Left ventricle myocardium inferior (tissue), 1 donor: ENCODE measurements around the gene THEMIS. TPM values are rescaled to one million over a fixed set of nuclear protein-coding genes. Genes with fewer than 3 reads are reported as not detected.

Experiments used
- DNase-seq: peaks from one replicate; pipeline ENCODE4 v3.0.0-alpha.2; 2020
- H3K27ac ChIP-seq: fragments of 200-600 bp; replicated peaks from 2 replicates; pipeline ENCODE4 v1.8.0; 2021
- H3K27me3 ChIP-seq: fragments of 200-600 bp; 2 replicates; pipeline ENCODE4 v1.8.0; 2021; ENCODE audit warnings: low read depth
- H3K36me3 ChIP-seq: fragments of 200-600 bp; 2 replicates; pipeline ENCODE4 v1.8.0; 2021
- H3K4me1 ChIP-seq: fragments of 200-600 bp; 2 replicates; pipeline ENCODE4 v1.8.0; 2021
- H3K4me3 ChIP-seq: fragments of 200-600 bp; 2 replicates; pipeline ENCODE4 v1.8.0; 2021; ENCODE audit warnings: mild to moderate bottlenecking, moderate library complexity
- H3K9me3 ChIP-seq: fragments of 200-600 bp; replicated peaks from 2 replicates; pipeline ENCODE4 v1.8.0; 2021
- CTCF ChIP-seq: fragments of 200-600 bp; IDR thresholded peaks from 2 replicates; pipeline ENCODE4 v1.8.0; 2021; ENCODE audit warnings: antibody characterized with exemption, mild to moderate bottlenecking, borderline replicate concordance
- intact Hi-C: fragments of 100-400 bp; cut with micrococcal nuclease; formaldehyde crosslinking; loops from one replicate; pipeline ENCODE4 v1.11.0; 2022
- long read RNA-seq: library from polyadenylated mRNA; unstranded; transcript quantifications from one replicate; pipeline ENCODE4 v2.0.0, GENCODE V29; 2021
- total RNA-seq: library from RNA; stranded (reverse); fragmentation: NEBNext Ultra II Directional; extraction: Animal tissue kit (Norgen Biotek cat#: 25700); gene quantifications from one replicate; pipeline ENCODE4 v1.2.1, GENCODE V29; 2021
- donor health status: DM: no; HTN: yes; CAD: no; lungs with severe emphysema.

The THEMIS gene, protein sequence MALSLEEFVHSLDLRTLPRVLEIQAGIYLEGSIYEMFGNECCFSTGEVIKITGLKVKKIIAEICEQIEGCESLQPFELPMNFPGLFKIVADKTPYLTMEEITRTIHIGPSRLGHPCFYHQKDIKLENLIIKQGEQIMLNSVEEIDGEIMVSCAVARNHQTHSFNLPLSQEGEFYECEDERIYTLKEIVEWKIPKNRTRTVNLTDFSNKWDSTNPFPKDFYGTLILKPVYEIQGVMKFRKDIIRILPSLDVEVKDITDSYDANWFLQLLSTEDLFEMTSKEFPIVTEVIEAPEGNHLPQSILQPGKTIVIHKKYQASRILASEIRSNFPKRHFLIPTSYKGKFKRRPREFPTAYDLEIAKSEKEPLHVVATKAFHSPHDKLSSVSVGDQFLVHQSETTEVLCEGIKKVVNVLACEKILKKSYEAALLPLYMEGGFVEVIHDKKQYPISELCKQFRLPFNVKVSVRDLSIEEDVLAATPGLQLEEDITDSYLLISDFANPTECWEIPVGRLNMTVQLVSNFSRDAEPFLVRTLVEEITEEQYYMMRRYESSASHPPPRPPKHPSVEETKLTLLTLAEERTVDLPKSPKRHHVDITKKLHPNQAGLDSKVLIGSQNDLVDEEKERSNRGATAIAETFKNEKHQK
- 0.22 TPM for total RNA-seq
- long read RNA-seq, result 0 reads

GRCh38 chr6:127900935-127901334 lies at the start of gene THEMIS:
THEMIS (minus strand) TSS chr6:127901058; CDS start chr6:127900932, 126 bp downstream.
- peaks cover 14% of the 10 kb centered on the region for H3K9me3 ChIP-seq
- no peaks in the 10 kb centered on the region for H3K36me3 ChIP-seq
- no peak for DNase-seq
- intact Hi-C loops, result no loop called here
- no peak for TF ChIP-seq CTCF
- no peaks in the 10 kb centered on the region for H3K27me3 ChIP-seq
- no peaks in the 10 kb centered on the region for H3K4me1 ChIP-seq
- no peak within 1 kb of the TSS for H3K4me3 ChIP-seq
- H3K27ac ChIP-seq, result no peak within 1 kb of the TSS

DNA sequence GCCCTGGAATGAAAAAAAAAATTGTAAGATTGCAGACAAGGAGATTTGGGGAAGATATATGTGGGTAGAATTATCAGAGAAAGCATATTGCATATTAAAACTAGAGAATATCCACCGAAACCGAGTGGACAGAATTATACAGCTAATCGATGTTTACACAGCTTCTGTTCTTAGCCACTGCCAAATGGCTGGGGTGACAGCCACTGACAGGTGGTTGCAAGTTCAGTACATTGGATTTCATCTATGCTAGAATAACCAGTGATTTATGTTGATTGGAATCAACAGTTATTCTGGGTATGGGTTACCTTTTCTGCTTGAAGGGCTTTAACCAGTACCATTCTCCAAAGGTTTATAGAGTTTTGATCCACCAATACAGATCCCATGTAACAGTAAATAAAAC lies 48.4 kb upstream of the THEMIS start:
- Histone ChIP-seq H3K4me1 (no peaks in the 10 kb centered on the region), H3K4me3 (no peak overlapping the region), H3K9me3 (peaks cover 12% of the 10 kb centered on the region), H3K27ac (no peak overlapping the region), H3K36me3 (no peaks in the 10 kb centered on the region), H3K27me3 (no peaks in the 10 kb centered on the region)
- no peak for DNase-seq
- intact Hi-C loops, result no loop called here
- TF ChIP-seq CTCF, result no peak

- intact Hi-C loops, result no loop called here
- no peak overlapping the region for H3K4me3 ChIP-seq
- no peak for TF ChIP-seq CTCF
Observed at GRCh38 chr6:127946388-127946787, 45.5 kb upstream of the THEMIS start.

GRCh38 chr6:127945434-127946097 lies 44.7 kb upstream of the THEMIS start:
- Histone ChIP-seq H3K9me3 (peaks cover 12% of the 10 kb centered on the region), H3K27me3 (no peaks in the 10 kb centered on the region), H3K4me1 (no peaks in the 10 kb centered on the region), H3K4me3 (no peak overlapping the region), H3K36me3 (no peaks in the 10 kb centered on the region), H3K27ac (no peak overlapping the region)
- TF ChIP-seq CTCF, result no peak
- intact Hi-C loops, result no loop called here
- no peak for DNase-seq

More at GRCh38 chr6:127946388-127946787, 45.5 kb upstream of the THEMIS start:
- DNase-seq, result no peak
- H3K4me1 ChIP-seq, result no peaks in the 10 kb centered on the region
- no peaks in the 10 kb centered on the region for H3K27me3 ChIP-seq
- H3K27ac ChIP-seq, result no peak overlapping the region
- no peaks in the 10 kb centered on the region for H3K36me3 ChIP-seq
- peaks cover 12% of the 10 kb centered on the region for H3K9me3 ChIP-seq

GRCh38 chr6:127941228-127941627 lies 40.4 kb upstream of the THEMIS start:
- DNase-seq, result no peak
- no peaks in the 10 kb centered on the region for H3K27me3 ChIP-seq
- H3K4me3 ChIP-seq, result no peak overlapping the region
- intact Hi-C loops, result no loop called here
- TF ChIP-seq CTCF, result no peak
- no peaks in the 10 kb centered on the region for H3K4me1 ChIP-seq
- no peaks in the 10 kb centered on the region for H3K36me3 ChIP-seq
- H3K9me3 ChIP-seq, result peaks cover 2% of the 10 kb centered on the region
- no peak overlapping the region for H3K27ac ChIP-seq
